ENCODE results near the gene UGP2. TPM values are rescaled to one million over a fixed set of nuclear protein-coding genes. Genes with fewer than 3 reads are reported as not detected.
A peak's percentile ranks its signal among the peaks of the same experiment; 100 is the strongest.

The UGP2 gene
- polyA plus RNA-seq, 10 donors = 231 to 438 (median 339) TPM

DNA sequence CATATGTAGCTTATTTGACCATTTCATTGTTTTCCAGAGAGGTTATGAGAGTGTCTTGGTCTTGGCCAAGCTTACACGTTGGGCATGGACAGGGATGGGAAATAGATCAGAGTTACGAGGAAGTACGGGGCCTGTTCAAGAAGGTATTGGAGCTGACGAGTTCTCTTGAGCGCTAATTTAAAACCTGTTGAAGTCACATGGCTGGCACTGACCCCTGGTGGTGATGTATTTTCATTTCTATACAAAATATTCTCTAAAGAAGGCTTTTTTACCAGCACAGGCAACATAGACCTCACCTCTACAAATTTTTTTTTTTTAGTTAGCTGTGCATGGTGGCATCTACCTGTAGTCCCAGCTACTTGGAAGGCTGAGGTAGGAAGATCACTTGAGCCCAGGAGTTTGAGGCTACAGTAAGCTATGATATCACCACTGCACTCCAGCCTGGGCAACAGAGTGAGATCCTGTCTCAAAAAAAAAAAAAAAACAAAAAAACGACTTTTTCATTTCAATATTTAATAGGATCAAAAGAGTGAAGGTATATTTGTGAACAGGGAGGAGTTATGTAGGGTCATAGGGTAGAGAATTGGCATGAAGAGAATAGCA lies 19.6 kb downstream of the UGP2 start:
- peak; percentile 49 to 80 (median 67) for DNase-seq

DNA sequence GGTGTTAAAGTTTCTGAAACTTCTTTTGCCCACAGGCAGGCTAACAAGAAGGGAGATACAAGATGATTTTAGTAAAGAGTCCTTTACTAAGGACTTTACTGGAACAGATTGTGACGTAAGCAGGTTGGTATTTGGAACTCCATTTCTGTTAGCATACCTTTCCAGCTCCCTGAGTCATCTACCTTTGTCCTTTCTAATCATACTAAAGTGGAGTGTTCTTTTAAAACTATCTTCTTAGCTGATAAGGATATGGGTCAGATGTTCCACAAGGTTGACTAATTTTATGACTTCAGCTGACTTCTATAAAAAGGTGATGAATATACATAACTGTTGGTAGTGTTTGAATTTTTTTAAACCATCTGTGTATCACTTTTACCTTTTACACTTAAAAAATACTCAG lies 21.1 kb downstream of the UGP2 start:
- no peak for DNase-seq

DNA sequence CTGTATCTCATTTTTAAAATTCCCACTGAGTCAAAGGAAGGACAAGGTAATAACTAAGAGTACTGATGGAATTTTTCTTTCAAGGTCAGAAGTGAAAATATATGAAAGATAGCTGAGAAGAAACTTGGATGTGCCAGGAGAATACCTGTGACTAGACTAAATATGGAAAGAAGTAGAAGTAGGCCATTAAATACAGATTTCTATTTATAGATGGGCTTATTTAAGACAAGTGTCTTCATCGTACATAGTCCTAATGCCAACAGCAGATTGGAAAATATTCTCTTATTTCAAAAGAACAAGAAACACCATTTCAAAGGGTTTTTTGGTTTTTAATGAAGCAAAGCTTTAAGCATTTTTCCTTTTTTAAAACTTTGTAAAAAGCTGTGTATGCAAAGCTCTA lies 22.0 kb downstream of the UGP2 start:
- DNase-seq = no peak

DNA sequence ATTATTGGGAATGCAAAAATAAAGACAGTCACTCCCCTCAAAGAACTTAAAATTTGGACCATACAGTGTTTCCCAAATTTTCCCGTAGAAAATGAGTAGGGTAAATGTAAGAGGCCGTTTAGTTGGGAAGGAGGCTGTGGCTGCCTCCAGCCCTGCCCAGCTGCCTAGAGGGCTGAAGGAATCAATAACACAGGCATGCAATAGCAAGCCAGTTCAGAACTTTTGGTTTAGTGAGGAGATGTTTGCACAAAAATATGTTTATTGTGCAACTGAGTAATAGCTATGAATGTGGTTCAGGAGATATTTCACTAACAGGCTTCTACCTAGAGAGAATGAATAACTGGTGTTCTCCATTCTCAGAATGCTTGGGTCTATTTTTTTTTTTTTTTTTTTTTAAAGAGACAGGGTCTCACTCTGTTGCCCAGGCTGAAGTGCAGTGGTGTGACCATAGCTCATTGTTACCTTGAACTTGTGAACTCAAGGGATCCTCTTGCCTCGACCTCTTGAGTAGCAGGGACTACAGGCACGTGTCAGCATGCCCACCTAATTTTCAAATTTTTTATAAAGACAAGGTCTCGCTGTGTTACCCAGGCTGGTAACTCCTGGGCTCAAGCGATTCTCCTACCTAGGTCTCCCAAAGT lies 23.6 kb downstream of the UGP2 start:
- no peak for DNase-seq

DNA sequence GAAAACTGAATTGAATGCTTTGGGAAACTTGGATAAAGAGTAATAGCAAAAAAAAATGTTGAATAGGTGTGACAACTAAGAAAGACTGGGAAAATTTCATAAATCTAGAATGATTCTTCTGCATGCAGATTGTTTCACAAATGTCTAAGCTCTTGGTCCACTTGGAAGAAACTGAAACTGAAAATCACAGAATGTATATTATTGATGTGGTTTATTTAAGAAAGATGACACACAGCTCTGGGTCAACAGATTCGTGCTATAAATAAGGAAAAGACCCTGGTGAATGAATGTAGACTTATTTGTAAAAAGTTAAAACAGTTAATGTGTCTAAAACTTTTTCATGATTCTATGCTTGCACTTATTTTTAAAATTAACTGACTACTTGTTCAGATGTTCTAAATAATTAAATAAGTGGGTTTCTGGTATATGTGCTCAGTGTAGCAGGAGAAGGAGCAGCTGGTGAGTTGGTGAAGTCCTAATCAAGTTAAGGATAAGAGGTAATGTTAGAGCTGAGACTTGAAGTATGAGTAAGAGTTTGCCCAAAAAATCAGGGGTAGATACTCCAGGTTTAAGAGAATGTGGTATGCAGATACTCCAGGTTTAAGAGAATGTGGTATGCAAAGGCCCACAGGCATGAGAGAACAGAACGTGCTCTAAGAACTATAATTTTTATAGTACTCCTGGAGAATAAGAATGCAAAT lies 24.5 kb downstream of the UGP2 start:
- DNase-seq = no peak

DNA sequence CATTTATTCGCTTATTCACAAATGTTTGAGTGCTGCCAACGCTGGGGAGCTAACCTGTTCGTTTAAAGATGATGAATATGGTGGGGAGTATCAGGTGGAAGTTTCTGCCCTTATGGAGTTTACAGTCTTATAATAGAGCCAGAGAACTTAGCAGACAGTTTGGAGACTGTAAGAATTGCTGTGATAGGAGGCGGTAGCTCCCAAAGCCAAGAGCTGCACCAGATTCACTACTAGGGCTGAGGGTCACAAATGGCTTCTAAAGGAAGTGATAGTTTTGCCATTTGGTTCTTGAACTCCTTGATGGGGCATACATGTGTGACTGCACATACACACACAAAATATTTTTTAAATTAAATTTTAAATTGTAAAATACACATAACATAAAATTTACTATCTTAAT lies 29.0 kb downstream of the UGP2 start:
- DNase-seq = no peak

DNA sequence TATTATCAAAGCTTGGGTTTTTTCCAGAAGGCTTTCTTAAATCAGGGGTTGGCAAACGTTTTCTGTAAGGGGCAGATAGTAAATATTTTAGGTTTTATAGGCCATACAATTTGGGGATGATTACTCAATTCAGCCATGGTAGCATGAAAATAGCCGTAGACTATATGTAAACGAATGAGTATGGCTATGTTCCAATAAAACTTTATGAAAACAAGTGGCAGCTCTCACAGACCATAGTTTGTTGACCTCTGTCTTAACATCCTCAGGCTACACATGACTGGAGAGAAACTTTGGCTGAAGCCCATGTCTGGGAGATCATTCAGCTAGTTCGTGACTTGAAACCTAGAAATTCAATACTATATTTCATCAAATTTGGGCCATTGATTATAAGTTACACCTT lies 30.2 kb downstream of the UGP2 start:
- DNase-seq = no peak

DNA sequence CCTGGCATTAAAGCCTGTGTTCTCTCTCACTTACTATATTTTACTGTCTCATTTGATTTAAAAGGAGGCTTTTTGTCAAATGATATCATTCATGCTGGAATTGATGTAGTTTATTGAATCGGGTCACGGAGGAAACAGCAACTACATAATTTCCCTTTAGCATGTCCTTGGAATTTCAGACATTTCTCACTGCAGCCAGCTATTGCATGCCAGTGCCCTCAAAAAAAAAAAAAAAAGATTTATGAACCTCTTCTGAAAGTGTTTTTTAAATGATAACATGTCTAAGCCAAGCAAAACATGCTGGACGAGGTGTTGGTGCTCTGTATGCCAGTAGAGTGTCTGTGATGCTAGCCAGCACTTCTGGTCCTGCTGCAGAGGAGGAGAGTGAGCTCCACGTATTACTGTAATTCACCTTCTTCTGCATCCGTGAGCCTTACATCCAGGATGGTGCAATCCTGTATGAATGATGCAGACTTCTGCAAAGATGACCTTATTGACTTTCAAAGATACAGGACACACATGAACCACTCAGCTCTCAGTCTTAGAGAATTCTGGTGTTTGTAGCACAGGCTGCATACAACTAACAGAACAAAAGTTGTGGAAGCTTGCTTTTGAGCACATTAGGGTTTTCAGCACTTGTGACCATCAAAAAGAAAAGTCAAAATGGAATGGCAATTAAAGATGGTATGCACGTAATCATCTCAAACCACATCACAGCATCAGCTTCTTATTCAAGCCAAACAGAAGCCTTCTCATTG lies 31.1 kb downstream of the UGP2 start:
- no peak for DNase-seq

DNA sequence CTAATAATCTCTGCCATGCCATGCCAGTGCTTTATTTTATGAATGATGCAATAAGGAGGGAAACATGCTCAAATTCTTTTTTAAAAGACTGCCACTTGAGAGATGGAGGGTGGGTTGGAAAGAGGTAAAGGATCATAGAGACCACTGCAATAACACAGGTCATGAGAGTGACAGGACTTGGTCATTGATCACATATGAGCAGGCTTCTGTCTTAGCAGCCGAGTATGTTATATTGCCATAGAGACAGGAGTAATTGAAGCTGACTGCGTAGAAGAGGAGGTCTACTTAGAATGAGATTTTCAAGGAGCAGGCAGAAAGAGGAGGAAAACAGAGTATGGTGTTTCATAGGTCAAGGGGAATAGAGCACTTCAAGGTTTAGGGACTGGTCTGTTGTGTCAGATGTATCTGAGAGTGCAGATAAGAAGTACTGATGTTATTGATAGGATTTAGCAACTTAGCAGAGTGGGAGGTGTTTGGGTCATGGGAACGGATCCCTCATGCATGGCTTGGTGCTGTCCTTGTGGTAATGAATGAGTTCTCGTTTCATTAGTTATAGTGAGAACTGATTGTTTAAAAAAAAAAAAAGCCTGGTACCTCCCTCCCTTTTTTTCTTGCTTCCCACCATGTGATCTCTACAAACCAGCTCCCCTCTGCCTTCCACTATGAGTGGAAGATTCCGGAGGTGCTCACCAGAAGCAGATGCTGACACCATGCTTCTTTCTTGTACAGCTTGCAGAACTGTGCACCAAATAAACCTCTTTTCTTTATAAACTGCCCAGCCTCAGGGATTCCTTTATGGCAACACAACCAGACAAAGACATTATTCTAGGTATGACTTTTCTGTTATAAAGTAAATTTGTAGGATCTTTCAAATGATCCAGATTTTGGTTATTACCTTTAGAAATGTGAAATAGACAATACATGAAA lies 32.8 kb downstream of the UGP2 start:
- no peak for DNase-seq

DNA sequence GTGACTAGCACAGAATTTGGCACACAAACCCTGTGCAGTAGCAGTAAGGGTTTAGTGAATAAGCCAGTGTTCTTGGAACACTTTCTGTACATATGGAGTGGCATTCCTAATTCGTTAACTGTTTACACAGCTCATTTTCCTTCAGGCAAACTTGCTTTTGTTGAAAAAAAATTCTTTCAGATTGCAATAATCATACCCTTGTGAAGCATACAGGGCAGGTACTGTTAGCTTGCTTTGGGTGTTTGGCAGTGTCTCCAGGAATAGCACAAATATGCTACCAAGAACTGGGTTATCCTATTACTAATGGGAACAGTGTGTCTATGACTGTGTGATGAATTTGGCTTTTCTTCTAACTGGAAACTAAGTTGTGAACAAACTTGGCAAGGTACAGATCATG lies 33.4 kb downstream of the UGP2 start:
- peak in 1 of 3 donors; percentile 36 for DNase-seq

DNA sequence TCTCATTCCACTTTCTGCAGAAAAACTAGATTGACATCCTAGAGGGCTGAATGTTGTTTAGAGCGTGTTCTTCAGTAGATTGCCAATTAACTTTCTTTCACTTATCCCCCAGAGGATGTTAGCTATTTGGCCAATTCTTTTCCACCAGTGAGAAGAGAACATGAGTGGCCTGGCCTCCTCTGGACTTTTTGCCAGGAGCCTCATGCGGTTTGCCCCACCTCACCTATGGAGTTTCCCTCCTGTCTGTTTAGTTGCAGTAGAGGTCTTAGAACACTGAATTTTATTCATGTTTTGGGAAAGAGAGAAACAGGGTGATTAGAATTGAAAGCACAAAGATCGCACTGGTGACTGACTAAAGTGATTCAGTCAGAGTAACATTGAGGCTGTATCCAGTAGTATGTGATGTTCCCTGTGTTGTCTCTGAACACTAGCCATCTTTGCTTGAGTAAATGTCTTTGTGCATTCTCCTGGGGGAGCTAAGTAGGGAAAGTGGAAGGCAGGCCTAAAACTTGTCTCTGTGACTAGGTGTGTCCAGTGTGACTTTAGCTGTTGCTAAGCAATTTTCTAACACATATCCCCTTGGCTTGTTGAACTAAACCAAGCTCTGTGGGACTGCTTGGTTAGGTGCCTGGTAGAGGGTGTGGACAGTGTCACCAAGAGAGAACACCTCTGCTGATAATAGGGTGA lies 34.0 kb downstream of the UGP2 start:
- peak in 2 of 3 donors; percentile 30 to 38 for DNase-seq

DNA sequence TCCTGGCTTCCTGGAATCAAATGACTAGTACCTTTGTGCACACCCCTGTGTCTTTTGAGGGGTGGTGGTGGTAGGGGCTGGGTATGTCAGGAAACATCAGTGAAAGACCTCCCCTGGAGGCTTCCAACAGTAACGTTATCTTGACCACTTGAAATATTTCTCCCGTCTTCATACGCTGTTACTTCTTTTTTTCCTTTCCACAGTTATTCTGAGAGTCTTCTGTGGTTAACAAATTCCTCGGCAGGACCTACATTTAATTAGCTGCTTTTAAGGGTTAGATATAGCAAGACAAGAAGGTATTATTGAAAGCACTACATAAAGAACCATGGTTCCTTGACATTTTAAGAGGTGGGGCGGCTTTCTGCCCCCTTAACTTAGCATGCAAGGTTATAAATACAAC lies 34.6 kb downstream of the UGP2 start:
- DNase-seq = no peak

DNA sequence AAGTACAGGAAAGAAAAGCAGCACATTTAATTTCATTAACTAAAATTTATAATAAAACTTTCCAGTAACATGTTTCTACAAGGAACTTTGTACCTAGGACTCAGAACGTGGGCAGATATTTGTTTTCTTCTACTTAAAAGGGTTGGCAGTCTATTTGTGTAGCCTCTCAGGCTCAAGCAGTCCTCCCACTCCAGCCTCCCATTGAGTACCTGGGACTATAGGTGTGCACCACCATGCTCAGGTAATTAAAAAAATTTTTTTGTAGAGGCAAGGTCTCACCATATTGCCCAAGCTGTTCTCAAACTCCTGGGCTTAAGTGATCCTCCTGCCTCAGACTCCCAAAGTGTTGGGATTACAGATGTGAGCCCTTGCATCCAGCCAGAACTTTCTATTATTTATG lies 36.8 kb downstream of the UGP2 start:
- no peak for DNase-seq

DNA sequence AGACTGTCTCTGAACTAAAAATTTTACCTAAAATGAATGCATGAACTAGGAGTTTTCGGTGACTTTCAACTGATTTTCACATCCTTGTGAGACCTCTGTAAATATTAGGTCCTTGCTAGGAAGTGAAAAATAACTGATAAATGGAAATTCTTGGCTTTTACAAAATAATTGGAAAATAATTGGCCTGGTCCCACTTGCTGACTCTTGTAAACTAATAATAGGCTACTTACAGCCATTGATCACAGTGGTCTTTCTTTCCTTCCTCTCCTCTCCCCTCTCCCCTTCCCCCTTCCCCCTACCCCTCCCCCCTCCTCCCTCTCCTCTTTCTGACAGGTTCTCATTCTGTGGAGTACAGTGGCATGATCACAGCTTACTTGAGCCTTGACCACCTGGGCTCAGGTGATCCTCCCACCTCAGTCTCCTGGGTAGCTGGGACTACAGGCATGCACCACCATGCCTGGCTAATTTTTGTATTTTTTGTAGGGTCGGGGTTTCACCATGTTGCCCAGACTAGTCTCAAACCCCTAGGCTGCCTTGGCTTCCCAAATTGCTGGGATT lies 38.3 kb downstream of the UGP2 start:
- no peak for DNase-seq

DNA sequence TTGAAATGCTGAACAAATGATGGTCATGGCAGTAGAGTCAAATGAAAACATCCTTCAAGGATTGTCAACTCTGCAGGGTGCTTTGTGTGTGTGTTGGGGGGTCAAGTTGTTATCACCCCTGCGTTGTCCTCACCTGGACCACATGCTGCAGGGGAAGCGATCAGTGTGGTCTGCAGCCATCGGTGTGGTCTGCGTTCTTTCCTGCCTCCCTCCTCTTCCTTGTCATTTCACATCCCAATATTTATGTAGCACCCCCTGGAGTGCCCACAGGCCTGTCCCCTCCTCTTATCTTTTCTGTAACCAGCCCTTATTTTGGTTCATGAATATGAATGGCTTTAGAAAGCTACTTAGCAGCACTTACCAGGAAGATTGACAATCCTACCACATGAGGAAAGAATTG lies 38.9 kb downstream of the UGP2 start:
- DNase-seq = no peak

DNA sequence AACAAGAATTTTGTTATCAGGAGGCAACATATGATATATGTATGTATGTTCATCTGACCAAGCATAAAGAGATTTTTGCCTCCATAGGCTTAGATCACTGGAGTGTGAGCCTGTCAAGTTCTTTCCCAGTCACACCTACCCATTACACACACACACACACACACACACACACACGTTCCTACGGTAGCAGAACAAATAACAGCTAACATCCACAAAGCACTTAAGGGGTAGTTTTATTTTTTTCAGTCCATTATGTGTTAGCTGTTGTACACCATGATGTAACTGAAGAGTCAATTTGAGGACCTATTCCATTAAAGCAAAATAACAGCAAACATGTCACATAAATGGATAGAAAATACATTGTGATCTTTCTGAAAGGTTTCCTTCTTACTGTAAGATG lies 39.5 kb downstream of the UGP2 start:
- DNase-seq = no peak

DNA sequence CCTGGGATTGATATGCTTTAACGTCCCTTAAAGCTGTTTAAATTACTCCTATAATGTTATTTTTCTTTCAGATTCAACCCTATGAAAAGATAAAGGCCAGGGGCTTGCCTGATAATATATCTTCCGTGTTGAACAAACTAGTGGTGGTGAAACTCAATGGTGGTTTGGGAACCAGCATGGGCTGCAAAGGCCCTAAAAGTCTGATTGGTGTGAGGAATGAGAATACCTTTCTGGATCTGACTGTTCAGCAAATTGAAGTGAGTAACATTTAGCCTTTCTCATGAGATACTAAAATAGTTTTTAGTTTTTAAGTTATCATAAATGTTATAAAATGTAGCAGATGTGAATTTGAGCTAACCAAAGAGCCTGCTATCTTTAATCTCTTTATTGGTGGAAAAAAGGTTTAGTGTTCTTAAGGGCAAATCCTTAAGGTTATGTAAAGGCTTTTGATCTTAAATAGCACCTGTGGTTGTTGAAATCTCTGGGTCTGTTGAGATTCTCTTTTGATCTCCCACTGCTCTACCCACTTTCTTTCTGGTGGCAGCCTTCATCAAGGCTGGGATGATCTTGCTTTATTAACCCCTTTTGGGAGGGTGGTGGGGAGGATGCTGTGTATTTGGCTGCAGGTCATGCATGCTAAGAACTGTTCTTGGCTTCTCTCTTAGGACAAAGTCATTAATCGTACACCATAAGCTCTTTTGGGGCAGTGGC lies 40.9 kb downstream of the UGP2 start:
- DNase-seq = no peak

DNA sequence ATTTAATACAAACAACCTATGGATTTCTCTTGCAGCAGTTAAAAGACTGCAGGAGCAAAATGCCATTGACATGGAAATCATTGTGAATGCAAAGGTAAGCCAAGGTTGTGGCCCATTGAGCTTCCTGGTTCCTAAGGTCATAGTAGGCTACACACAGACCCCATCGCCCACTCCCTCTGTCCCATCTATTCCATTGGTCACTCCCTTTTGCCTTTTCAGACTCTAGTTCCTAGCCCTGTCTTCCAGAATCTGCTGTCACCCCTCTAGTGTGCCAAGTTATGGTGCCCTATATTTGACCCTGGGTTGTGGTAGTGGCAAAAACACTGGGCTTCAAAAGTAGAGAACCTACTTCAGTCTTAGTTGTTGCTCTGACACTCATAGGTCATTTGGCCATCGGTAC lies 44.7 kb downstream of the UGP2 start:
- DNase-seq = no peak

DNA sequence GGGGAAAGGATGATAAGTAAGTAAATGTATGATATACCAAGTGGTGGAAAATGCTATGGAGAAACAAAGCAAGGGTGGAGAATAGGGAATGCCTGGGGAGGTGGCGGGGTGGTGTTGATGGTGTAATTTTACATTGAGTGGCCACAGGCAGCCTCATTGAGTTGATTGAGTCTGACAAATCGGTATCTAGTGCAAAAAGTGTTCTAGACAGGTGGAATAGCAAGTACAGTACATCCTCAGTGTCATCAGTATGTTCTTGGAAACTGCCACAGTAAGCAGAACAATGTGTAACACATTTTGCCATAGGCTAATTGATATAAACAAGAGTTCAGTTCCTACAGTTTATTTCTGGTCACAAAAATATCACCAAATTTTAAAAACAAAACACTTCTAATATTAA lies 46.4 kb downstream of the UGP2 start:
- DNase-seq = no peak

Data from muscle of back (tissue), 11 donors.